K562 (cell line): ENCODE measurements around the gene TBCC. TPM values are rescaled to one million over a fixed set of nuclear protein-coding genes. Genes with fewer than 3 reads are reported as not detected.

Source experiments
- CBFB ChIP-seq: sonication (generic); formaldehyde crosslinking; IDR thresholded peaks from 2 replicates; pipeline ENCODE4 v1.4.0; 2020; ENCODE audit warnings: mild to moderate bottlenecking, missing genetic modification reagents
- ESRRA ChIP-seq: fragments of 450-650 bp; IDR thresholded peaks from 2 replicates; pipeline ENCODE4 v1.6.1; 2014; ENCODE audit warnings: low read depth, mild to moderate bottlenecking, moderate library complexity, borderline replicate concordance
- HDGF ChIP-seq: fragments of 450-650 bp; IDR thresholded peaks from 2 replicates; pipeline ENCODE4 v1.6.1; 2016
- MTF1 ChIP-seq: fragments of 250-450 bp; sonication (Bioruptor Pico); IDR thresholded peaks from 2 replicates; pipeline ENCODE4 v1.9.0; 2021; ENCODE audit warnings: moderate library complexity, mild to moderate bottlenecking, inconsistent platforms, borderline replicate concordance
- NRF1 ChIP-seq, 2 experiments: fragments of 450-650 bp; IDR thresholded peaks in 1 of 2; conservative IDR thresholded peaks in 1 of 2; 2 replicates each; pipeline ENCODE4 v1.6.1; 2014; ENCODE audit warnings: mild to moderate bottlenecking in 2 of 2
- SIN3A ChIP-seq, 2 experiments: fragments of 150-350 bp in 1 of 2; IDR thresholded peaks; 2 replicates each; pipeline ENCODE4 v1.6.1; 2011 to 2016; ENCODE audit warnings: borderline replicate concordance in 2 of 2, low read depth in 2 of 2, low read length in 2 of 2, mild to moderate bottlenecking in 2 of 2, moderate library complexity in 2 of 2; ENCODE audit not compliant: control insufficient read depth in 1 of 2
- TGIF2 ChIP-seq: sonication (generic); formaldehyde crosslinking; IDR thresholded peaks from 2 replicates; pipeline ENCODE4 v1.8.1; 2022; ENCODE audit warnings: mild to moderate bottlenecking, missing genetic modification reagents, moderate library complexity
- ZNF41 ChIP-seq: fragments of 250-450 bp; sonication (Bioruptor Pico); conservative IDR thresholded peaks from 2 replicates; pipeline ENCODE4 v1.4.0; 2020; ENCODE audit warnings: mild to moderate bottlenecking
- ZNF77 ChIP-seq: fragments of 250-450 bp; sonication (Bioruptor Pico); IDR thresholded peaks from 2 replicates; pipeline ENCODE4 v1.5.0; 2020
- polyA plus RNA-seq, 8 experiments: library from polyadenylated mRNA; depleted of rRNA in 4 of 8; stranded (reverse) in 5 of 8; unstranded in 3 of 8; fragments of >200 nt; fragmentation: Nextera tagmentation in 2 of 8; fragmentation: Illumina TruSeq in 1 of 8; extraction: Ambion mirVana in 2 of 8; extraction: Trizol in 1 of 8; gene quantifications; 2 replicates each; pipeline versions ENCODE4 v1.2.1 to v1.2.3, GENCODE V29; 2011 to 2014; ENCODE audit warnings: inconsistent platforms in 1 of 8, missing spikeins in 1 of 8
- total RNA-seq, 7 experiments: library from RNA; depleted of rRNA in 6 of 7; stranded (reverse); fragments of >200 nt in 6 of 7; fragmentation: Illumina TruSeq in 2 of 7; extraction: Trizol in 2 of 7; gene quantifications; 2 replicates each; pipeline versions ENCODE4 v1.2.1 to v1.2.3, GENCODE V29; 2011 to 2021; ENCODE audit warnings: low replicate concordance in 1 of 7
- TF ChIP-seq, protein P1 (sequence below): fragments of 450-650 bp; formaldehyde crosslinking; IDR thresholded peaks from 2 replicates; pipeline ENCODE4 v1.4.0; 2022; ENCODE audit warnings: missing genetic modification characterization
- TF ChIP-seq, protein P2 (sequence below): sonication (generic); IDR thresholded peaks from 2 replicates; pipeline ENCODE4 v1.6.1; 2016
- TF ChIP-seq, protein P3 (sequence below), 2 experiments: fragments of 450-650 bp in 1 of 2; sonication (generic) in 1 of 2; formaldehyde crosslinking; conservative IDR thresholded peaks; 2 replicates each; pipeline versions ENCODE4 v1.4.0 to v1.8.1; 2020 to 2022; ENCODE audit warnings: mild to moderate bottlenecking in 1 of 2, missing genetic modification reagents in 1 of 2
- TF ChIP-seq, protein P4 (sequence below), 2 experiments: fragments of 200-800 bp in 1 of 2; sonication (Bioruptor generic) in 1 of 2; sonication (generic) in 1 of 2; formaldehyde crosslinking in 1 of 2; IDR thresholded peaks in 1 of 2; conservative IDR thresholded peaks in 1 of 2; 2 replicates each; pipeline versions ENCODE4 v1.5.0 to v1.6.1; 2016 to 2020; ENCODE audit warnings: missing compliant biosample characterization in 1 of 2, missing genetic modification characterization in 1 of 2, missing genetic modification reagents in 1 of 2

TBCC gene
- total and polyA plus RNA-seq, 9 of the 15 experiments (the other 6 are each of a cell fraction or from before 2014, with no cell fraction given), result 2.8 to 34.1 (median 23.3) TPM

DNA sequence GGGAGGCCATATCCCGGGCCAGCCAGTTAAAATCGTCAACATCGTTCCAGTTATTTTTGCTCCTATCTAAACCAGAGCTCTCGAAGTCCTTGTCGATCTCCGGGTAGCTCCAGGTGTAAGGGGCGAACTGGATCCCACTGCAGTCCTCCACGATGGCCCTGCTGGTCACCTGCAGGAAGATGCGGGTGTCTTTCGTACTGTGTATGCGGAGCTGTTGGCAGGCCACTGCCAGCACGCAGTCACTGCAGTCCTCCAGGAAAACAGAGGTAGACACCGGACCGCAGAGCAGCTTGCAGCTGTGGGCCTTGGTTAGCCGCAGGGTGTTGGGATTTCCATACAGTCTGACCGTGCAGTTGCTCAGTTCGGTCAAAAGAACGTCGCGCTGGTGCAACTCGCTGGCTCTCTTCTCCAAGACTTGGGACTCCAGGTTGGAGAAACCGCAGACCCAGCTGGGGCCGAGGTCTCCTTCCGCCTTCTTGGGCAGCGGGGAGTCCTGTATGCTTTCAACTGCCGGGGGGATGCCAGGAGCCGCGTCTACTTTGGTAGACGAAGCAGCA lies 742 bp downstream of the TBCC start (continued):
- TF ChIP-seq, protein P1, sequence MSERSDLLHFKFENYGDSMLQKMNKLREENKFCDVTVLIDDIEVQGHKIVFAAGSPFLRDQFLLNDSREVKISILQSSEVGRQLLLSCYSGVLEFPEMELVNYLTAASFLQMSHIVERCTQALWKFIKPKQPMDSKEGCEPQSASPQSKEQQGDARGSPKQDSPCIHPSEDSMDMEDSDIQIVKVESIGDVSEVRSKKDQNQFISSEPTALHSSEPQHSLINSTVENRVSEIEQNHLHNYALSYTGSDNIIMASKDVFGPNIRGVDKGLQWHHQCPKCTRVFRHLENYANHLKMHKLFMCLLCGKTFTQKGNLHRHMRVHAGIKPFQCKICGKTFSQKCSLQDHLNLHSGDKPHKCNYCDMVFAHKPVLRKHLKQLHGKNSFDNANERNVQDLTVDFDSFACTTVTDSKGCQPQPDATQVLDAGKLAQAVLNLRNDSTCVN, result 0 out of 2 replicates have a peak, but pooled peaks have one; percentile 47
- TF ChIP-seq ZNF77 (CRISPR knock-in tag) (no peak), CBFB (CRISPR knock-in tag) (peak; percentile 79; the same call in 1 of the 2 replicates), HDGF (0 out of 2 replicates have a peak, but pooled peaks have one; percentile 18), TGIF2 (CRISPR knock-in tag) (no peak), ZNF41 (CRISPR knock-in tag) (0 out of 2 replicates have a peak, but pooled peaks have one; percentile 27), MTF1 (peak; percentile 54; the same call in 1 of the 2 replicates), ESRRA (peak; percentile 34; the same call in 1 of the 2 replicates), SIN3A (IDR thresholded peaks at IDR 0.05; ENCODE audit: borderline replicate concordance in 2 of 2, control insufficient read depth in 1 of 2, low read depth in 2 of 2, low read length in 2 of 2) (peak; percentile 30 to 58; a peak in 1 of 4 replicates), NRF1 (conservative IDR thresholded peaks at IDR 0.05 in 1 of 2, IDR thresholded peaks at IDR 0.05 in 1 of 2) (peak in 1 of 2 experiments; percentile 29; a peak in 2 of 4 replicates)
- TF ChIP-seq, protein P2, sequence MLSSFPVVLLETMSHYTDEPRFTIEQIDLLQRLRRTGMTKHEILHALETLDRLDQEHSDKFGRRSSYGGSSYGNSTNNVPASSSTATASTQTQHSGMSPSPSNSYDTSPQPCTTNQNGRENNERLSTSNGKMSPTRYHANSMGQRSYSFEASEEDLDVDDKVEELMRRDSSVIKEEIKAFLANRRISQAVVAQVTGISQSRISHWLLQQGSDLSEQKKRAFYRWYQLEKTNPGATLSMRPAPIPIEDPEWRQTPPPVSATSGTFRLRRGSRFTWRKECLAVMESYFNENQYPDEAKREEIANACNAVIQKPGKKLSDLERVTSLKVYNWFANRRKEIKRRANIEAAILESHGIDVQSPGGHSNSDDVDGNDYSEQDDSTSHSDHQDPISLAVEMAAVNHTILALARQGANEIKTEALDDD, result no peak
- TF ChIP-seq, protein P3, sequence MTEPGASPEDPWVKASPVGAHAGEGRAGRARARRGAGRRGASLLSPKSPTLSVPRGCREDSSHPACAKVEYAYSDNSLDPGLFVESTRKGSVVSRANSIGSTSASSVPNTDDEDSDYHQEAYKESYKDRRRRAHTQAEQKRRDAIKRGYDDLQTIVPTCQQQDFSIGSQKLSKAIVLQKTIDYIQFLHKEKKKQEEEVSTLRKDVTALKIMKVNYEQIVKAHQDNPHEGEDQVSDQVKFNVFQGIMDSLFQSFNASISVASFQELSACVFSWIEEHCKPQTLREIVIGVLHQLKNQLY (CRISPR knock-in tag; conservative IDR thresholded peaks at IDR 0.05), result 0 out of 4 replicates have a peak, but pooled peaks of 1 of the 2 experiments have one; percentile 24
- TF ChIP-seq, protein P4, sequence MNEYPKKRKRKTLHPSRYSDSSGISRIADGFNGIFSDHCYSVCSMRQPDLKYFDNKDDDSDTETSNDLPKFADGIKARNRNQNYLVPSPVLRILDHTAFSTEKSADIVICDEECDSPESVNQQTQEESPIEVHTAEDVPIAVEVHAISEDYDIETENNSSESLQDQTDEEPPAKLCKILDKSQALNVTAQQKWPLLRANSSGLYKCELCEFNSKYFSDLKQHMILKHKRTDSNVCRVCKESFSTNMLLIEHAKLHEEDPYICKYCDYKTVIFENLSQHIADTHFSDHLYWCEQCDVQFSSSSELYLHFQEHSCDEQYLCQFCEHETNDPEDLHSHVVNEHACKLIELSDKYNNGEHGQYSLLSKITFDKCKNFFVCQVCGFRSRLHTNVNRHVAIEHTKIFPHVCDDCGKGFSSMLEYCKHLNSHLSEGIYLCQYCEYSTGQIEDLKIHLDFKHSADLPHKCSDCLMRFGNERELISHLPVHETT (CRISPR knock-in tag; conservative IDR thresholded peaks at IDR 0.05 in 1 of 2, IDR thresholded peaks at IDR 0.05 in 1 of 2), result no peak
